Osteocyte (in vitro differentiated cells): ENCODE data around the gene ASB2. TPM values are rescaled to one million over a fixed set of nuclear protein-coding genes. Genes with fewer than 3 reads are reported as not detected.

Experiments used
- DNase-seq: peaks from one replicate; pipeline ENCODE4 v3.0.0; 2021; ENCODE audit warnings: mixed read lengths; ENCODE audit not compliant: unreplicated experiment; ENCODE audit errors: extremely low spot score
- H3K27ac Mint-ChIP-seq: one replicate; pipeline ENCODE4 v1.8.0; 2021; ENCODE audit warnings: mild to moderate bottlenecking, mixed read lengths; ENCODE audit not compliant: unreplicated experiment
- H3K27me3 Mint-ChIP-seq: one replicate; pipeline ENCODE4 v1.8.0; 2021; ENCODE audit warnings: mixed read lengths; ENCODE audit not compliant: unreplicated experiment
- H3K36me3 Mint-ChIP-seq: one replicate; pipeline ENCODE4 v1.8.0; 2021; ENCODE audit warnings: mixed read lengths; ENCODE audit not compliant: unreplicated experiment
- H3K4me1 Mint-ChIP-seq: one replicate; pipeline ENCODE4 v1.8.0; 2021; ENCODE audit warnings: mixed read lengths; ENCODE audit not compliant: unreplicated experiment
- H3K4me3 Mint-ChIP-seq: one replicate; pipeline ENCODE4 v1.8.0; 2021; ENCODE audit warnings: mild to moderate bottlenecking, moderate library complexity, mixed read lengths; ENCODE audit not compliant: unreplicated experiment
- H3K9me3 Mint-ChIP-seq: one replicate; pipeline ENCODE4 v1.8.0; 2021; ENCODE audit warnings: mixed read lengths; ENCODE audit not compliant: unreplicated experiment
- CTCF ChIP-seq: fragments of 200-600 bp; sonication (generic); IDR thresholded peaks from 2 replicates; pipeline ENCODE4 v1.5.0; 2021; ENCODE audit warnings: antibody characterized with exemption, mild to moderate bottlenecking, moderate library complexity
- total RNA-seq: library from RNA; stranded (reverse); gene quantifications from 2 replicates; pipeline ENCODE4 v1.2.1, GENCODE V29; 2021

The ASB2 gene
- total RNA-seq, 1 donor from 2014 or later = 0.38 TPM

GRCh38 chr14:94016446-94016976 is 40.1 kb upstream of the ASB2 start:
- Mint-ChIP-seq H3K36me3 (no peaks in the 10 kb centered on the region), H3K9me3 (no peaks in the 10 kb centered on the region), H3K4me1 (peaks cover under 1% of the 10 kb centered on the region), H3K27me3 (peaks cover 54% of the 10 kb centered on the region), H3K27ac (no peak overlapping the region), H3K4me3 (no peak overlapping the region)
- DNase-seq = no peak
- TF ChIP-seq CTCF = no peak

DNA sequence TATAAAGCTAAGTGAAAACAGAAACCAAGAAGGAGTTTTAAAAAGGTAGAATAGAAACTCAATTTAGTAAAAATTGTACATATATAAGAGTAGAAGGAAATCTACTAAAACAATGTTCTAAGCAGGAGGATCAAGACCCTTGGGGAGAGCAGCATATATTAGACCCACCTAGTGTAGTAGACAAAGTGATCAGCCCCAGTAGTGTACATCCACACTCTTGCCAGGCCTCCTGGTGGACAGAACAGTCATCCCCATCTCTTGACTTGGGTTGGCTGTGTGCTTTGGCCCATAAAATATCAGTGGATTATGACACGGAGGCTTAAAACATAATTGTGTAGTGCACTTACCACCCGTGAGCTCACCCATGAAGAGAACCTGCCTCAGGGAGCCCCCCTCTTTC is 38.9 kb upstream of the ASB2 start:
- no peaks in the 10 kb centered on the region for H3K36me3 Mint-ChIP-seq
- H3K4me1 Mint-ChIP-seq = no peaks in the 10 kb centered on the region
- H3K27me3 Mint-ChIP-seq = peaks cover 59% of the 10 kb centered on the region
- H3K4me3 Mint-ChIP-seq = no peak overlapping the region
- H3K27ac Mint-ChIP-seq = no peak overlapping the region
- H3K9me3 Mint-ChIP-seq = no peaks in the 10 kb centered on the region
- TF ChIP-seq CTCF = no peak
- no peak for DNase-seq

GRCh38 chr14:94014382-94014781 is 38.0 kb upstream of the ASB2 start:
- Mint-ChIP-seq H3K9me3 (no peaks in the 10 kb centered on the region), H3K27ac (no peak overlapping the region), H3K4me3 (no peak overlapping the region), H3K36me3 (no peaks in the 10 kb centered on the region), H3K4me1 (no peaks in the 10 kb centered on the region), H3K27me3 (peaks cover 61% of the 10 kb centered on the region)
- no peak for DNase-seq
- no peak for TF ChIP-seq CTCF

GRCh38 chr14:94011795-94012194 is 35.4 kb upstream of the ASB2 start:
- Mint-ChIP-seq H3K27me3 (peaks cover 63% of the 10 kb centered on the region), H3K4me1 (no peaks in the 10 kb centered on the region), H3K27ac (no peak overlapping the region), H3K4me3 (no peak overlapping the region), H3K36me3 (no peaks in the 10 kb centered on the region), H3K9me3 (no peaks in the 10 kb centered on the region)
- no peak for TF ChIP-seq CTCF
- no peak for DNase-seq

DNA sequence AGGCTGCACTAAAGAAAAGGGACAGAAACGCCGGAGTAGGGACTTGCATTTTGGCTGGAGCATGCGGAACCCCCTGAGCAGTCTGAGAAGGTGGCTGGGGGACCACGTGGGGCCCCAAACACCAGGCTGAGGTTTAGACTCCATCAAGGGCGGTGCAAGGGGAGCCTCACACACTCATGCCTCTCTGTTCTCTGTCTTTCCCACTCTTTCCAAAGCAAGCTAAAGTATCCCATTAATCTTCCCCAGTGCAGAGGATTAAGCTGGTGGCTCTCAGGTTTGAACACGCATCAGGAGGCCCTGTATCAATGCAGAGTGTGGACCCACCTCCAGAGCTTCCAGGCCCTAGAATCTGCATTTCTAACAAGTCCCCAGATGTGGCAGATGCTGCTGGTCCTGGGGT is 34.3 kb upstream of the ASB2 start:
- TF ChIP-seq CTCF = no peak
- Mint-ChIP-seq H3K4me1 (no peaks in the 10 kb centered on the region), H3K36me3 (no peaks in the 10 kb centered on the region), H3K4me3 (no peak overlapping the region), H3K9me3 (no peaks in the 10 kb centered on the region), H3K27ac (no peak overlapping the region), H3K27me3 (peaks cover 52% of the 10 kb centered on the region)
- no peak for DNase-seq
